IMR-90 (cell line): Measurements from ENCODE around the gene OR7A17. TPM values are rescaled to one million over a fixed set of nuclear protein-coding genes. Genes with fewer than 3 reads are reported as not detected.

ENCODE experiments used
- ATAC-seq: fragments of 200-7000 bp; cut with Tn5 transposase; 2 replicates; pipeline ENCODE4 v1.9.1; 2020; ENCODE audit warnings: low read depth, mild to moderate bottlenecking, moderate library complexity
- BruUV-seq: library from RNA; stranded (reverse); fragments of 400-500 nt; replicated peaks from 2 replicates; lab custom pipeline; 2021; lab: Mats Ljungman, UMichigan
- CTCF ChIA-PET: fragments of 300-600 bp; formaldehyde crosslinking; extraction: SDS; loops from one replicate; lab custom pipeline; 2021; ENCODE audit warnings: antibody characterized with exemption; lab: Yijun Ruan, JAX
- POLR2A ChIA-PET: fragments of 300-600 bp; sonication (Branson Sonifier 250); formaldehyde crosslinking; loops from one replicate; lab custom pipeline; 2022; ENCODE audit warnings: antibody characterized with exemption; ENCODE audit not compliant: unreplicated experiment; lab: Charles Lee
- DNase-seq: peaks from one replicate; pipeline ENCODE4 v3.0.0; 2013
- H2AFZ ChIP-seq: replicated peaks from 2 replicates; pipeline ENCODE3; 2013; ENCODE audit warnings: low read length, mild to moderate bottlenecking; ENCODE audit not compliant: poor library complexity
- H2AK5ac ChIP-seq: 2 replicates; pipeline ENCODE4 v1.6.1; 2013; ENCODE audit warnings: low read depth, low read length, inconsistent platforms
- H2AK9ac ChIP-seq: replicated peaks from 2 replicates; pipeline ENCODE3; 2013; ENCODE audit warnings: mild to moderate bottlenecking, low read depth, low read length, moderate library complexity; ENCODE audit not compliant: poor library complexity
- H2BK120ac ChIP-seq: 2 replicates; pipeline ENCODE4 v1.6.1; 2013; ENCODE audit warnings: low read depth, low read length, inconsistent platforms
- H2BK15ac ChIP-seq: 3 replicates; pipeline ENCODE4 v1.6.1; 2013; ENCODE audit warnings: low read depth, low read length, inconsistent platforms
- H2BK20ac ChIP-seq: 2 replicates; pipeline ENCODE4 v1.6.1; 2013; ENCODE audit warnings: low read depth, mild to moderate bottlenecking, inconsistent platforms, low read length, moderate library complexity
- H2BK5ac ChIP-seq: 2 replicates; pipeline ENCODE4 v1.6.1; 2013; ENCODE audit warnings: mild to moderate bottlenecking, low read depth, low read length, inconsistent platforms; ENCODE audit not compliant: poor library complexity, severe bottlenecking
- H3K14ac ChIP-seq: replicated peaks from 2 replicates; pipeline ENCODE4 v1.6.1; 2013; ENCODE audit warnings: low read depth, low read length, inconsistent platforms
- H3K18ac ChIP-seq: 2 replicates; pipeline ENCODE4 v1.6.1; 2013; ENCODE audit warnings: low read depth, low read length, control low read depth
- H3K23ac ChIP-seq: 2 replicates; pipeline ENCODE4 v1.6.1; 2013; ENCODE audit warnings: low read depth, low read length, inconsistent platforms
- H3K27ac ChIP-seq: 2 replicates; pipeline ENCODE4 v1.5.1; 2013; ENCODE audit warnings: mild to moderate bottlenecking, control low read depth, low read length; ENCODE audit not compliant: insufficient read depth
- H3K27me3 ChIP-seq: 2 replicates; pipeline ENCODE4 v1.6.1; 2013; ENCODE audit warnings: low read length; ENCODE audit not compliant: control insufficient read depth, insufficient read depth
- H3K36me3 ChIP-seq: 2 replicates; pipeline ENCODE4 v1.6.1; 2013; ENCODE audit warnings: low read length, mixed read lengths; ENCODE audit not compliant: control insufficient read depth, insufficient read depth
- H3K4ac ChIP-seq: 2 replicates; pipeline ENCODE4 v1.6.1; 2013; ENCODE audit warnings: low read depth, low read length, inconsistent platforms
- H3K4me1 ChIP-seq: 2 replicates; pipeline ENCODE4 v1.6.1; 2013; ENCODE audit warnings: low read length, mixed read lengths; ENCODE audit not compliant: control insufficient read depth, insufficient read depth
- H3K4me2 ChIP-seq: 2 replicates; pipeline ENCODE4 v1.6.1; 2013; ENCODE audit warnings: low read depth, mild to moderate bottlenecking, control low read depth, low read length, moderate library complexity
- H3K4me3 ChIP-seq: 2 replicates; pipeline ENCODE4 v1.5.1; 2013; ENCODE audit warnings: low read depth, mild to moderate bottlenecking, control low read depth, low read length, moderate library complexity; ENCODE audit not compliant: insufficient read depth
- H3K56ac ChIP-seq: 2 replicates; pipeline ENCODE4 v1.6.1; 2013; ENCODE audit warnings: low read length, inconsistent platforms; ENCODE audit not compliant: insufficient read depth; ENCODE audit errors: extremely low read depth
- H3K79me1 ChIP-seq, 2 experiments: 2 replicates each; pipeline ENCODE4 v1.6.1; 2013; ENCODE audit warnings: low read length in 2 of 2, inconsistent platforms in 1 of 2, low read depth in 1 of 2
- H3K9ac ChIP-seq: 2 replicates; pipeline ENCODE4 v1.6.1; 2013; ENCODE audit warnings: low read depth, low read length, control low read depth
- H3K9me1 ChIP-seq: 2 replicates; pipeline ENCODE4 v1.6.1; 2013; ENCODE audit warnings: low read length, inconsistent platforms; ENCODE audit not compliant: insufficient read depth
- H3K9me3 ChIP-seq: 2 replicates; pipeline ENCODE4 v1.6.1; 2013; ENCODE audit warnings: low read length; ENCODE audit not compliant: control insufficient read depth, insufficient read depth
- H4K20me1 ChIP-seq: 2 replicates; pipeline ENCODE4 v1.6.1; 2013; ENCODE audit warnings: low read length, inconsistent platforms; ENCODE audit not compliant: insufficient read depth
- H4K5ac ChIP-seq: 2 replicates; pipeline ENCODE4 v1.6.1; 2013; ENCODE audit warnings: mild to moderate bottlenecking, low read depth, low read length, control low read depth
- H4K8ac ChIP-seq, 2 experiments: 2 replicates each; pipeline ENCODE4 v1.6.1; 2013; ENCODE audit warnings: low read depth in 2 of 2, low read length in 2 of 2, control low read depth in 1 of 2, inconsistent platforms in 1 of 2
- H4K91ac ChIP-seq: 2 replicates; pipeline ENCODE4 v1.6.1; 2013; ENCODE audit warnings: low read depth, low read length, inconsistent platforms; ENCODE audit not compliant: insufficient read depth
- CTCF ChIP-seq: conservative IDR thresholded peaks from 2 replicates; pipeline ENCODE4 v1.5.1; 2012; ENCODE audit warnings: mild to moderate bottlenecking, low read depth, low read length, improper control_type of control experiment
- MAFK ChIP-seq: IDR thresholded peaks from 2 replicates; pipeline ENCODE4 v1.6.1; 2012; ENCODE audit warnings: low read depth, low read length, improper control_type of control experiment
- WGBS, 2 experiments: methylation state at CpG; one replicate each; pipeline versions ENCODE4 v1.1.5 to v1.1.7; 2013; ENCODE audit warnings: missing lambda C conversion rate in 2 of 2; ENCODE audit not compliant: insufficient read length in 1 of 2; ENCODE audit errors: extremely low coverage in 2 of 2; 5-methylcytosine and 5-hydroxymethylcytosine counted together
- dilution Hi-C: fragments of 300-500 bp; cut with HindIII; formaldehyde crosslinking; loops from one replicate; pipeline ENCODE4 v1.14.3; 2018; ENCODE audit warnings: low sequenced_read_pairs; ENCODE audit not compliant: unreplicated experiment
- in situ Hi-C: fragments of 300-500 bp; cut with MboI; formaldehyde crosslinking; loops from 3 replicates; pipeline ENCODE4 v1.14.3; 2019; ENCODE audit warnings: low sequenced_read_pairs, inconsistent platforms, mixed read lengths
- intact Hi-C: fragments of 100-400 bp; cut with micrococcal nuclease; formaldehyde crosslinking; loops from 2 replicates; pipeline ENCODE4 v1.10.0; 2022
- polyA plus RNA-seq, 3 experiments: library from polyadenylated mRNA; depleted of rRNA; stranded (reverse); fragments of >200 nt; gene quantifications; 2 replicates each; pipeline ENCODE4 v1.2.3, GENCODE V29; 2012; ENCODE audit warnings: low replicate concordance in 1 of 3
- total RNA-seq: library from RNA; depleted of rRNA; stranded (reverse); fragments of >200 nt; gene quantifications from 2 replicates; pipeline ENCODE4 v1.2.3, GENCODE V29; 2012

Gene OR7A17
- total and polyA plus RNA-seq, 2 of the 4 experiments (the other 2 are of a cell fraction) = not detected

GRCh38 chr19:14871619-14872230 lies 14.2 kb downstream of the OR7A17 start:
- in situ Hi-C loops = no loop called here
- Histone ChIP-seq H2AK5ac (no peak overlapping the region), H3K9ac (no peak overlapping the region), H2AK9ac (no peak overlapping the region), H3K4me2 (no peak overlapping the region), H3K27ac (no peak overlapping the region), H3K79me1 (no peaks in the 10 kb centered on the region), H4K8ac (no peak overlapping the region), H3K4me1 (no peaks in the 10 kb centered on the region), H4K5ac (no peak overlapping the region), H4K91ac (no peak overlapping the region), H3K4ac (no peak overlapping the region), H2BK120ac (no peak overlapping the region), H2AFZ (no peak overlapping the region), H4K20me1 (no peaks in the 10 kb centered on the region), H3K23ac (no peak overlapping the region), H3K14ac (no peak overlapping the region), H3K4me3 (no peak overlapping the region), H3K9me3 (no peaks in the 10 kb centered on the region), H3K27me3 (no peaks in the 10 kb centered on the region), H2BK15ac (no peak overlapping the region), H3K56ac (no peak overlapping the region), H2BK20ac (no peak overlapping the region), H2BK5ac (no peak overlapping the region), H3K18ac (no peak overlapping the region), H3K36me3 (no peaks in the 10 kb centered on the region), H3K9me1 (no peaks in the 10 kb centered on the region)
- no TSS peak for BruUV-seq
- ATAC-seq (peak; percentile 59), DNase-seq (peak; percentile 11)
- CTCF ChIA-PET = no interaction called here
- intact Hi-C loops = no loop called here
- dilution Hi-C loops = no loop called here
- no CpG with 5 or more reads among the region's 4 CpGs for WGBS, 2 experiments
- POLR2A ChIA-PET = no interaction called here
- TF ChIP-seq CTCF = peak; percentile 44
- TF ChIP-seq MAFK = no peak
